ENCODE data around the gene RGS10. TPM values are rescaled to one million over a fixed set of nuclear protein-coding genes. Genes with fewer than 3 reads are reported as not detected.
"Not testable (repeated sequence)": the region's sequence is repeated elsewhere in the genome, so short reads cannot be mapped to it uniquely, and the experiment has no call there.

The RGS10 gene
- total RNA-seq, 2 donors from 2014 or later = 8.9 to 28.9 TPM

DNA sequence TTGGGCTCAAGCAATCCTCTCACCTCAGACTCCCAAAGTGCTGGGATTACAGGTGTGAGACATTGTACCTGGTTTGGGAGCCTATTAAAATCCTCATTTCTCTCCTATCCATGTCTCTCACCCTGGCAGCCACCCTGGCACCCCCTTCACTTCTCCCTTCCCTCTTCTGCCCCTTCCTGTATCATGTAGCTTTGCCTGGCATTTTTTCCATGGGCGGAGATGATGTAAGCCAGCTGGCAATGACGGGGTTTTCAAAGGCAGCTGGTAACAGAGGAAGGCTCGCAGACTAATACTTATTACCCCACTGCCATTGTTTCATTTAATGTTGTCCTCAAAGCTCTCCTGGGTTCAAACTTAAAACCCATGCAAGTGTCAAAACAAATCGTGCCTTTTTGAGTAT lies 61.9 kb downstream of the RGS10 start:
- intact Hi-C loops (cut with DNase I, micrococcal nuclease) = no loop called here
- ATAC-seq = no peak
- DNase-seq = no peak

DNA sequence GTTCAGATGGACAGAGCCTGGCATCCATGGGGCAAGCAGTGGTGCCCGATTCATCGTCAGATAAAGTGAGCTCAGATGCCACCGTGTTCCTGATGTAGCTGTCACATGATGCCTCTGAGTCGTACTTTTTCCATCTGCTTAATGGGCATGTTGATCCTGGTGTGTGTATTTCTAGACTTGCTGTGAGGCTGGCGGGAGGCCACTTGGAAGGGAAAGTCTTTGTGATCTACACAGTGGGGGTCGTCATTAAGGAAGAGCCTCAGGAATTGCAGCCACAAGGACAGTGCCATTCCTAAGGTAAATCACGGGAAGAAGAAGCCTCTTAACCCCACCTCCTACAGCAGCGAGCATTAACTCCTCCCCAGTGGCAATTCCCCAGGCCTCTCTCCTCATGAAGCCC lies 63.0 kb downstream of the RGS10 start:
- no peak for ATAC-seq

DNA sequence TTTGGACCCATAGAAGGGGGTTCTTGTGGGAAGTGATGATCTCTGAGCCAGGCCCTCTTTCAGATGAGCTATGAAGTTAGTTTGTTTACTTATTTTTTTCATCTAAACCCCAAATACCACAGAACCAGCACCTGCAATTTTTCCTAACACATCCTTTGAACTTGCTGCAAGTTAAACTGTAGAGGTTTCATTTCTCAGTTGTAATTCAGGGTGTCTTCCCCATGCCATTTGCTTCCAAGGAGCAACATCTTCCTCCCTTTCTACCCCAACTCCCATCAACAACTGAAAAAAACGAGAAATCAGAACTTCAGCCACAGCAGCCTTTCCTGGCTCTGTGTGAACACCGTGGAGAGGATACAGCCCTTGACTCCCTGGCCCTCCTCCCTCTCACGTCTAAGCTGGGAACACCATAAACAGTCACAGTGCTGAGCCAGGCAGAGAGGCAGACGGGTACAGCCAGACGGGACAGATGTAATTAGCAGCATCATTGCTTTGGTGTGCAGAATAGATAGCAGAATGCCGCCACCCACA lies 63.6 kb downstream of the RGS10 start:
- no peak for ATAC-seq
- no peak for DNase-seq
- intact Hi-C loops (cut with DNase I, micrococcal nuclease) = no loop called here

More for the DNA sequence above, 63.0 kb downstream of the RGS10 start:
- DNase-seq = no peak
- intact Hi-C loops (cut with DNase I, micrococcal nuclease) = no loop called here

DNA sequence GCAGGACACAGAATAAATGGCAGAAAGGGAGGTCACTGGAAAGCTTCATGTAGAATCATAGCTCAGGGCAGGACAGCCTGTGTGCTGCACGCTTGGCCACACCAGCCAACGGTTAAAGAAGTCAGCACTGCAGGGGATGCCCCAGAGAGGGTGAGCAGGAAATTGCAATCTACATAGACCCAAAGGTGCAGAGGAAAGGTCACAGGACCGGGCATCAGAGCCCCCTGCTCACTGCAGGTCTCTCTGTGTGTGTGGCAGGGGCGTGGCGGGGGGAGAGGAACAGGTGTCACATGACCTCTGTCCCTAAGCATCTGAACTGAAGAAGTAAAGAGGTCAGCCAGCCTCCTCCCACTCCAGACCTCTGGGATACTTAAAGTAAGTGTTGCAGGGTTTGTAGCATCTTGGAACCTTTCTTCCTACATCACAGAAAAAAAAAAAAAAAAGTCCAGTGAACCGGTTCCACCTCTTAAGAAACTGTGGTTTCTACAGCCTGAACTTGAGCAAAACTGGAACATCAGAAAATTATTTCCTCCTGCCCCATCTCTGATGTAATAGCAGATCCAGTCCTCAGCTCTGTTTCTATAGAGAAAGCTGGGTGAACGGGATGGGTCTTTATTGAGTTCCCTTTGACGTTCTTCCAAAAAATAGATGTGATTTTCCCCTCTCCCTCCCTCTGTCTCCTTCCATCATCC lies 64.3 kb downstream of the RGS10 start:
- no peak for ATAC-seq
- no peak for DNase-seq
- intact Hi-C loops (cut with DNase I, micrococcal nuclease) = no loop called here

DNA sequence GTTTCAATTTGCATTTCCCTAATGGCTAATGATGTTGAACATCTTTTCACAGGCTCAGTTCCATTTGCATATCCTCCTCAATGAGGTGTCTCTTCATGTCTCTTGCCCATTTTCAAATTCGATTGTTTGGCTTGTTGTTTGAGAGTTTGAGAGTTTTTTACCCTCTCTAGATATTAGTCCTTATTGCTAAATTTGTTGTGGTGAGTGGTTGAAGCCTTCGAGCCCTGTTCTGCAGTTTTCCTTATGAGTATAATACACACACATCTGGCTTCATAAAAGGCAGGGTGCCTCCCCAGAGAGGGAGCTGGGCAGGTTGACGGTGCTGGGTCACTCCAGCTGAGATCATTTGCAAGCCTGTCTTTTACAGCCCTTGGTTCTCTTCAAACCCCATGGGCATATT lies 65.1 kb downstream of the RGS10 start:
- no peak for ATAC-seq
- no peak for DNase-seq
- intact Hi-C loops (cut with DNase I, micrococcal nuclease) = no loop called here

DNA sequence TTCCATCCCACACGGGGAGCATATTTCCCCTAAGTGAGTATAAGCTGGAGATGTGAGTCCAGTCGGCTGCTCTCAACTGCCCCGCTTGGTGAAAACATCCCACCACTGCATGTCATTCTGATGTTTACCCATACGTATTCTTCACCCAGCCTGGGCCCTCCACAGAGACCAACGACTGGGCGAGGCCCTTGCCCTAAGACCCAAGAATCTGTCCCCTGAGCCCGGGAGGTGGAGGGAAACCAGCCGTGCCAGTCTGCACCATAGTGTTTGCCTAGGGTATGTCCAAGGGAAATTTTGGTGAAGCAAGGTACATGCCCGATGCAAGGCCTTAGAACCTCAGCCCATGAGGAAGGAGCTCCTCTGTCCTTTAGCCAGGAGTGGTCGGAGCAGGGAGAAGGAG lies 67.9 kb downstream of the RGS10 start:
- no peak for DNase-seq
- intact Hi-C loops (cut with DNase I, micrococcal nuclease) = no loop called here
- no peak for ATAC-seq

DNA sequence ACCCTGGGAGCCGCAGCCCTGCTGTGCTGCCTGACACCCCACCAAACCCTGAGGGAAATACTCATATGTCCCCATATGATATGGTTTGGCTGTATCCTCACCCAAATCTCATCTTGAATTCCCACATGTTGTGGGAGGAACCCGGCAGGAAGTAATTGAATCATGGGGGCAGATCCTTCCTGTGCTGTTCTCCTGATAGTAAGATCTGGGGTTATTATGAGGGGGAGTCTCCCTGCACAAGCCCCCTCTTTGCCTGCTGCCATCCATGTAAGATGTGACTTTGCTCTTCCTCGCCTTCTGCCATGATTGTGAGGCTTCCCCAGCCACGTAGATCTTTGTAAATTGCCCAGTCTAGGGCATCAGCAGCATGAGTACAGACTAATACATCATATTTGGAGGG lies 68.7 kb downstream of the RGS10 start:
- ATAC-seq = no peak
- intact Hi-C loops (cut with DNase I, micrococcal nuclease) = no loop called here
- DNase-seq = no peak

DNA sequence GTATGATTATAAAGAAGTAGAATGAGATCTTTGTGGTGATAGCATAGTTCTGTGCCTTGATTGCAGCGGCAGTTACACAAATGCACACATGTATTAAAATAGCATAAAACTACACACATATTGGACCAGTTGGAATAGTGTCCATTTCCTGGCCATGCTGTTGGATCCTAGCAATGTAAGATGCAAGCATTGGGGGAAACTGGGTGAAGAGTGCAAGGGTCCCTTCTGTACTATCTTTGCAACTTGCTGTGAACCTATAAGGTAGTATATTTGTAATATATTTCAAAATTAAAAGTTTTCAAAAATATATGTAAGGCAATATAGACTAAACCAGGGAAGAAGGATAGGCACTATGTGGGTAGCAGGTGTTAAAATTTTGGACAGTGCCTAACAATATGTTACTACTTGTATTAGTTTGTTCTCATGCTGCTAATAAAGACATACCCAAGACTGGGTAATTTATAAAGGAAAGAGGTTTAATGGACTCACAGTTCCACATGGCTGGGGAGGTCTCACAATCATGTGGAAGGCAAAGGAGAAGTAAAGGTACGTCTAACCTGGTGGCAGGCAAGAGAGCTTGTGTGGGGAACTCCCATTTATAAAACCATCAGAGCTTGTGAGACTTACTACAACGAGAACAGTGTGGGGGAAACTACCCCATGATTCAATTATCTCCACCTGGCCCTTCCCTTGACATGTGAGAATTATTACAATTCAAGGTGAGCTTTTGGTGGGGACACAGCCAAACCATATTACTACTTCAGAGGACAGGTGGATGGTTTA lies 71.4 kb downstream of the RGS10 start:
- no peak for DNase-seq
- intact Hi-C loops (cut with DNase I, micrococcal nuclease) = no loop called here
- ATAC-seq = no peak

DNA sequence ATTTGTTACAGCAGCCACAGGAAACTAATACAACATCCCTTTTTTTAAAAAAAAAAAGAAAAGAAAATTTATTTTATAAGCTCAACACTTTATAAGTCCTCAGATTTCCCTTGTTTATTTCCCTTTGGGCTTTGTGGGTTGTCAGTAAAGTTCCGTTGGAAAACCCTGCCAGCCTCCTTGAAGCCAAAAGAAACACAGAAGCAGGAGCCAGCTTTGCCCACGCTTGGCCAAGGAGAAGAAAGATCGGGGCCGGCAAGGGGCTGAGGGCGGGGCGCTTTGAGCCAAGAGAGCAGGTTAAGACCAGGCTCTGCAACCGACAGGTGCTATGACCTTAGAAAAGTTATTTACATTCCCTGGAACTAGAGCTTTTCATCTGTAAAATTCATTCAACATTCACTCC lies 72.7 kb downstream of the RGS10 start:
- ATAC-seq = no peak

DNA sequence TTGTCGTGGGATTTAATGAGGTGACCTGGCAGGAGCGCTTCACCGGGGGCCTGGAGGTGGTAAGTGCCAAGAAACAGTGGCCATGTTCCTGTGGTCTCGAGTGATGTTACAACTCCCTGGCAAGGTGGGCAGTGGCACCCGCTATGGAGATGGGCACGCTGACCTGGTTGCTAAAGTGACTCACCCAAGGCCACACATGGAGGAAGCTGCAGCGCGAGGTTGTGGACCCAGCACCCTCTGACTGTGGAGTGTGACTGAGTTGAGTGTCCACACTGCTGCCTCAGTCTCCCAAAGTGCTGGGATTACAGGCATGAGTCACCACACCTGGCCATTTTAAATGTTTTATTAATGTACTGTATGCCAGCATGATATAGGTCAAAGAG lies 73.2 kb downstream of the RGS10 start:
- ATAC-seq = no peak
- no peak for DNase-seq
- intact Hi-C loops (cut with DNase I, micrococcal nuclease) = loop anchor here in 1 of 2 donors (10.0 kb wide), 1 partner anchor 1895 kb away; no protein-coding TSS in a partner anchor

More for the DNA sequence above, 72.7 kb downstream of the RGS10 start:
- DNase-seq = no peak
- intact Hi-C loops (cut with DNase I, micrococcal nuclease) = loop anchor here in 1 of 2 donors (10.0 kb wide), 1 partner anchor 1895 kb away; no protein-coding TSS in a partner anchor

DNA sequence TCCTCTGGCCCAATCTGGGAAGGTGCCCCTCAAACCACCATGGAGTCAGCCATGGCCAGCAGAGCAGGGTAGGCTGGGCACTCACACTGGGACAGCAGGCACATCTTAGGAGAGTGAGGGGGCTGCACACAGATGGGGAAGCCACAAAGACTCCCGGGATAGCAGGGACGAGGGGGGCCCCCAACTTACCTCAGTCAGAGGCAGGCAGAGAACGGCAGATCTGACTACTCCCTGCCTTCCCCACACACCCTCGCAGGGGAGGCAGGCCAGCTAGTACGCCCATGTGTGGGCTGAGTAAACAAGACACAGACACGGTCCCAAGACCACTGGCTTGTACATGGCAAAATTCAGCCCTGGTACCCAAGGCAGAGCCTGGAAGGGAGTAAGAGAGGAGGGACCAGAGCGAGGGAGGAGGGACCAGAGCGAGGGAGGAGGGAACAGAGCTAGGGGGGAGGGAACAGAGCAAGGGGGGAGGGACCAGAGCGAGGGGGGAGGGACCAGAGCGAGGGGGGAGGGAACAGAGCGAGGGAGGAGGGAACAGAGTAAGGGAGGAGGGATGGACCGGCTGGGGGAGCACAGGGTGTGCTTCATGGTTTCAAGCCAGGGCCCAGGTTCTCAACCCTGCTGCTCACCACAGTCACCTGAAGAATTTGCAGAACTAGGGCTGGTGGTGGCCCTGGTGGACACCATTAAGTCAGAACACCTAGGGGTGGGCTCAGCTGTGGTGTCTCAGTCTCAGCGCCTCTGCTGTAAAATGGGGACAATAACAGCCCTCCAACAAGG lies 73.8 kb downstream of the RGS10 start:
- intact Hi-C loops (cut with DNase I, micrococcal nuclease) = loop anchor here in 1 of 2 donors (10.0 kb wide), 1 partner anchor 1894 kb away; no protein-coding TSS in a partner anchor
- ATAC-seq (no peak), DNase-seq (no peak)

DNA sequence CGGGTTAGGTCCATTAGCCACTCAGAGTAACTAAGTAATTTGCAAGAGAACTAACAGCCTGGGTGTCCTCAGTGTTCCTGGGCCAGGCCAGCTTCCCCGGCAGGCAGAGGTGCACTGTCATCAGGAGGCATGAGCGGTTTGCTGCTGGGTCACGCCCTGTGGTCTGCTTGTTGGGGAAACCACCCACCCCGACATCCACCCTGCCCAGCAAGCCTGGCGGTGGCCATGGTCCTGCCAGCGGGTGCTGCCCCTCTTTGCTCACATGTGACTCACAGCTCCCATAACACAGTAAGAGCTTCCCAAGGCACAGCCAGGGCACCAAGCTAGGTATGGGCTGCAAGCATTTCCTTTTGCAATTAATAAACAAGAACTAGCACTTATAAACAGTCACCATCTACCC lies 75.9 kb downstream of the RGS10 start:
- DNase-seq (no peak), ATAC-seq (no peak)

DNA sequence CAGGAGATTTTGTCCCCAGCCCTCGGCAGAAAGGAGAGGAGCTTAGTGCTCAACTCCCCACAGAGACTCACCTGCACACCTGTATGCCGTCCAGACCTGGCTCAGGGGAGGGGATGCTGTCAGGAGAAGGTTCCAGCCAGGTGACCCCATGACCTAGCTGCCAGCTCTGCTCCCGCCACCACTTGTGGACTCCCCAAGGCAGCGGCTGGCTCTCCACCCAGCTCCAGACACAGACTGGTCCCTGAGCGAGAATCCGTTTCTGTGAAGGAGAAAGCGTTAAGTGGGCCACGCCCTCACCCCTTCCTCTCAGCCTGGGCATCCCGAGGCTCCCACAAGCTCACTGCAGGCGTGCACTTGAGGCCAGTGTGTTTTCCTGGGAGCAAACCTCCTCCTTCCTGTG lies 76.4 kb downstream of the RGS10 start:
- DNase-seq (no peak), ATAC-seq (no peak)
- intact Hi-C loops (cut with DNase I, micrococcal nuclease) = loop anchor here in 1 of 2 donors (10.0 kb wide), 1 partner anchor 1891 kb away; no protein-coding TSS in a partner anchor

More for the DNA sequence above, 75.9 kb downstream of the RGS10 start:
- intact Hi-C loops (cut with DNase I, micrococcal nuclease) = loop anchor here in 1 of 2 donors (10.0 kb wide), 1 partner anchor 1892 kb away; no protein-coding TSS in a partner anchor

DNA sequence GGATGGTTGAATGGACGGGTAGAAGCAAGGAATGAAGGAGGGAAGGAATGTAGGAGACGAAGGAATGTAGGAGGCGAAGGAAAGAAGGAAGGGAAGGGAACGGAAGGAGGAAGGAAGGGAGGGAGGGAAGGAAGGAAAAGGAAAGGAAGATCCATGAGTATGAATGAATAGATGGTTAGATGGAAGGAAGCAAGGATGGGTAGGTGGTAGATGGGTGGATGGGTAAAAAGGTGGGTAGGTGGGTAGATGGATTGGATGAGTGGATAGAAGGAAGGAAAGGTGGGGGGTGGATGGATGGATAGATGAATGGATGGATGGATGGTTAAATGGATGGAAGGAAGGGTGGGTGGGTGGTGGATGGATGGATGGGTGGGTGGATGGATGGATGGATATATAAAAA lies 77.4 kb downstream of the RGS10 start:
- intact Hi-C loops (cut with DNase I, micrococcal nuclease) = loop anchor here in 1 of 2 donors (10.0 kb wide), 1 partner anchor 1890 kb away; no protein-coding TSS in a partner anchor
- ATAC-seq (no peak), DNase-seq (no peak)

DNA sequence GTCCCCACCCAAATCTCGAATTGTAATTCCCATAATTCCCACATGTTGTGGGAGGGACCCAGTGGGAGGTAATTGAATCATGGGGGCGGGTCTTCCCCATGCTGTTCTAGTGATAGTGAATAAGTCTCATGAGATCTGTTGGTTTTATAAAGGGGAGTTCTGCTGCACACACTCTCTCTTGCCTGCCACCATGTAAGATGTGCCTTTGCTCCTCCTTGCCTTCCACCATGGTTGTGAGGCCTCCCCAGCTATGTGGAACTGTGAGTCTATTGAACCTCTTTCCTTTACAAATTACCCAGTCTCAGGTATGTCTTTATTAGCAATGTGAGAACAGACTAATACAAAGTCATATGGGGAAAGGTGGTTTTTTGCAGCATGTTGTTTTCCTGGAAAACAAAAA lies 79.3 kb downstream of the RGS10 start:
- ATAC-seq, DNase-seq: not testable (repeated sequence)
- intact Hi-C loops (cut with DNase I, micrococcal nuclease) = loop anchor here in 1 of 2 donors (10.0 kb wide), 1 partner anchor 1888 kb away; no protein-coding TSS in a partner anchor

DNA sequence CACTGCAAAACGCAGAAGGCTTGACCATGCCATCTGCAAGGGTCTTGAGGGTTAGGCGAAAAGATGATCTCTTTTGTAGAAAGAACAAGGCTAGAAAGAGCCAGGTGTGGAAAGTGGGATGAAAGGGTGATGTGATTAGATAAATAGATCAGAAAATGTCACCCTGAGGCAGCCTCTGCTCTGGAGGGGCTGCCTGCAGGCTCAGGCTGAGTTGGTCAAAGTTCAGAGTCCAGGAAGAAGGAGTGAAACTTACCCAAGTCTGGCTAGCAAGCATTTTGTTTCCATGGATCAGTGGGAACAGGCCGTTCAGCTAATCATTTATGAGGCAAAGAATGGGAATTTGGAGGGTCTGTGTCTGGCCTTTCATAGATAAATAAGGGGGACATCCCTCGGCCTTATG lies 79.7 kb downstream of the RGS10 start:
- no peak for ATAC-seq
- intact Hi-C loops (cut with DNase I, micrococcal nuclease) = loop anchor here in 1 of 2 donors (10.0 kb wide), 1 partner anchor 1888 kb away; no protein-coding TSS in a partner anchor
- DNase-seq = no peak

DNA sequence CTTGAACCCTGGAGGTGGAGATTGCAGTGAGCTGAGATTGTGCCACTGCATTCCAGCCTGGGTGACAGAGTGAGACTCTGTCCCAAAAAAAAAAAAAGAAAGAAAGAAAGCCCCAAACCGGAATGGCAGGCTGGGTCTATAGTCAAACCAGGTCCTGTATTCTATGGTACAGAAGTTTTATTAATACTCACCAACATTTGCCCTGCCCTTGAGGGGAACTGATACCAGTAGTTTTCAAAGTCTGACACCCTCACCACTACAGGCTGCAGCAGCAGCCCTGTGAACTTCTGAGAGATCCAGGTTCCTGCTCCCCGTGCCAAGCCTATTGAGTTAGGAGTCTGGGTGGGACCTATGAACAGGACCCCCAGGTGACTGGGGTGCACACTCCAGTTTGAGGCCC lies 80.6 kb downstream of the RGS10 start:
- ATAC-seq (no peak), DNase-seq (no peak)
- intact Hi-C loops (cut with DNase I, micrococcal nuclease) = loop anchor here in 1 of 2 donors (10.0 kb wide), 1 partner anchor 1887 kb away; no protein-coding TSS in a partner anchor

DNA sequence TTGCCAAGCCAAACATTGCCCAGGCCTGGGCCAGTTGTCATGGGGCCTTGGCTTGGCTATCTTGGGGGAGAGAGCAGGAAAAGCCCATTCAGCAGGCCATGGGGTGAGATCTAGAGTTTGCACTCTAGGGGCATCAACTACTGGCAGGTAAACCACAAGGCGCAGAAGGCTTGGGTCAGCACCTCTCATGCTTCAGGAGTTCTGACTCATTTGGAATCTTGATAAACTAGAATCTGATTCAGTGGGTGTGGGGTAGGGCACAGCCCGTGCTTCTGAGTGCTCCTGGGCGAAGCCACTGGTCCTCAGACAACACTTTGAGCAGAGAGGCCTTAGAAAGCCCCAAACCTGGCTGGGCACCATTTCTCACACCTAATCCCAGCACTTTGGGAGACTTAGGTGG lies 81.1 kb downstream of the RGS10 start:
- ATAC-seq (no peak), DNase-seq (no peak)
- intact Hi-C loops (cut with DNase I, micrococcal nuclease) = loop anchor here in 1 of 2 donors (10.0 kb wide), 1 partner anchor 1887 kb away; no protein-coding TSS in a partner anchor
